ENCODE data around the gene CDH4. TPM values are rescaled to one million over a fixed set of nuclear protein-coding genes. Genes with fewer than 3 reads are reported as not detected.

The CDH4 gene
- total RNA-seq, 1 experiment from 2014 or later = not detected

DNA sequence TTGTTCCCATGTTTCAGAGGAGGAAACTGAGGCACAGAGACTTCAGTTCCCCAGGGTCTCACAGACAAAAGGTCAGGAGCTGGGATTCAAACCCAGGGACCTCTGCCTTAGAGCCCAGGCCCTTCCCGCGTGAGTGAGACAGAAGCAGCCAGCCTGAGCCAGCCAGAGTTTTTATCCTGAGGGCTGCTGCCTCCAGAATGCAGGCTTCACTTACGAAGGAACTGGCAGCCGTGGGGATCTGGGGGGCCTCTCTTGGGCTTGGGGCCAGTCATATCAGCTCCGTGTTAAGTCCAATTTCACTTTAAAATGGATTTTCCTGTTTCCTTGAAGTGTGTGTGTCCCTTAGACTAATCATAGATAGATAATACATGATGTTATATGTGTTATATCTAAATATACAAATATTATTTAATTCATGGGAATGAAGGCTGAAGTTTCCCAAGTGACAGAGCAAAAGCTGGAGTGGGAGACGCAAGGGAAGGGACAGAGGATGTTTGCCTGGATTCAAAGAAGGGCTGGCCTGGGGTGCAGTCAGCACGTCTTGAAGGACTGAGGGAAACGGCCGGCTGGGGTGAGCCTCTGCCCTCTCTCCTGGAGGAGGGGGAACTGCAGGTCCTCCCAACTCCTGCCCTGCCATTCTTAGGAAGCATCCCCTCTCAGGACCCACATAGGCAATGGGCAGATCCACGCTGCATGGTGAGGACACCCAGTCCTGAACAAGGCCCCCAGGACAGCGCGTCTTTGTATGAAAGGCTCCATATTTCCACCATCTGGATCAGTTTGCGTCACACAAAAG lies 320.1 kb downstream of the CDH4 start:
- Mint-ChIP-seq H3K27ac (ENCODE audit: unreplicated experiment) (no peak overlapping the region), H3K9me3 (ENCODE audit: unreplicated experiment) (peaks cover 20% of the 10 kb centered on the region), H3K36me3 (ENCODE audit: insufficient read depth, unreplicated experiment) (no peaks in the 10 kb centered on the region), H3K4me1 (ENCODE audit: low read depth, unreplicated experiment) (no peaks in the 10 kb centered on the region), H3K4me3 (ENCODE audit: unreplicated experiment) (no peak overlapping the region), H3K27me3 (ENCODE audit: insufficient read depth, unreplicated experiment) (peaks cover 12% of the 10 kb centered on the region)
- POLR2A ChIA-PET = no interaction called here
- Histone ChIP-seq H3K4me3 (ENCODE audit: low read depth, low read length) (no peak overlapping the region), H3K36me3 (ENCODE audit: control insufficient read depth, insufficient read depth, low read length) (no peaks in the 10 kb centered on the region), H3K27me3 (replicated peaks; ENCODE audit: control insufficient read depth, insufficient read depth, low read length) (no peaks in the 10 kb centered on the region), H3K4me1 (no peaks in the 10 kb centered on the region), H3K9me3 (0 out of 2 replicates have a peak, but pooled peaks cover 4% of the 10 kb centered on the region)
- intact Hi-C loops (cut with micrococcal nuclease; ENCODE audit: unreplicated experiment) = no loop called here
- DNase-seq = no peak
- no TSS peak for BruUV-seq (replicated peaks)
- TF ChIP-seq, protein P1, sequence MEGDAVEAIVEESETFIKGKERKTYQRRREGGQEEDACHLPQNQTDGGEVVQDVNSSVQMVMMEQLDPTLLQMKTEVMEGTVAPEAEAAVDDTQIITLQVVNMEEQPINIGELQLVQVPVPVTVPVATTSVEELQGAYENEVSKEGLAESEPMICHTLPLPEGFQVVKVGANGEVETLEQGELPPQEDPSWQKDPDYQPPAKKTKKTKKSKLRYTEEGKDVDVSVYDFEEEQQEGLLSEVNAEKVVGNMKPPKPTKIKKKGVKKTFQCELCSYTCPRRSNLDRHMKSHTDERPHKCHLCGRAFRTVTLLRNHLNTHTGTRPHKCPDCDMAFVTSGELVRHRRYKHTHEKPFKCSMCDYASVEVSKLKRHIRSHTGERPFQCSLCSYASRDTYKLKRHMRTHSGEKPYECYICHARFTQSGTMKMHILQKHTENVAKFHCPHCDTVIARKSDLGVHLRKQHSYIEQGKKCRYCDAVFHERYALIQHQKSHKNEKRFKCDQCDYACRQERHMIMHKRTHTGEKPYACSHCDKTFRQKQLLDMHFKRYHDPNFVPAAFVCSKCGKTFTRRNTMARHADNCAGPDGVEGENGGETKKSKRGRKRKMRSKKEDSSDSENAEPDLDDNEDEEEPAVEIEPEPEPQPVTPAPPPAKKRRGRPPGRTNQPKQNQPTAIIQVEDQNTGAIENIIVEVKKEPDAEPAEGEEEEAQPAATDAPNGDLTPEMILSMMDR (IDR thresholded peaks at IDR 0.05; ENCODE audit: insufficient read depth in 1 of 2, low read depth in 1 of 2, low read length in 1 of 2, severe bottlenecking in 1 of 2, unreplicated experiment in 1 of 2) = no peak
- CTCF ChIA-PET = no interaction called here

DNA sequence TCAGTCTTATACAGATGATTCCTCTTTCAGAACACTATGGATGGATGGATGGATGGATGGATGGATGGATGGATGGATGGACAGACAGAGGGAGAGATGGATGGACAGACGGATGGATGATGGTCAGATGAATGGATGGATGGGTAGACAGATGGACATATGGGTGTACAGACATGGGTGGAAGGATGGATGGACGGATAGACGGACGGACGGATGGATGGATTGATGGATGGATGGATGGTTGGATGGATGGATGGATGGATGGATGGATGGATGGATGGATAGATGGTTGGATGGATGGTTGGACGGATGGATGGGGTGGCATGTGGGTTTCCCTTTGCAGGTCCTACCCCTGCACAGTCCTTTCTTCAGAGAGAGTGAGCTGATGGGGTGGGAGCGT lies 320.7 kb downstream of the CDH4 start:
- CTCF ChIA-PET = no interaction called here
- no peaks in the 10 kb centered on the region for H3K4me1 Mint-ChIP-seq (ENCODE audit: low read depth, unreplicated experiment)
- H3K4me3 Mint-ChIP-seq (ENCODE audit: unreplicated experiment) = no peak overlapping the region
- TF ChIP-seq, protein P1 (IDR thresholded peaks at IDR 0.05; ENCODE audit: insufficient read depth in 1 of 2, low read depth in 1 of 2, low read length in 1 of 2, severe bottlenecking in 1 of 2, unreplicated experiment in 1 of 2) = no peak
- 0 out of 2 replicates have a peak, but pooled peaks cover 4% of the 10 kb centered on the region for H3K9me3 ChIP-seq
- H3K27me3 ChIP-seq (replicated peaks; ENCODE audit: control insufficient read depth, insufficient read depth, low read length) = no peaks in the 10 kb centered on the region
- POLR2A ChIA-PET = no interaction called here
- peaks cover 20% of the 10 kb centered on the region for H3K9me3 Mint-ChIP-seq (ENCODE audit: unreplicated experiment)
- DNase-seq = no peak
- intact Hi-C loops (cut with micrococcal nuclease; ENCODE audit: unreplicated experiment) = no loop called here
- no peaks in the 10 kb centered on the region for H3K36me3 ChIP-seq (ENCODE audit: control insufficient read depth, insufficient read depth, low read length)
- H3K36me3 Mint-ChIP-seq (ENCODE audit: insufficient read depth, unreplicated experiment) = no peaks in the 10 kb centered on the region
- BruUV-seq (replicated peaks) = no TSS peak
- H3K27me3 Mint-ChIP-seq (ENCODE audit: insufficient read depth, unreplicated experiment) = peaks cover 12% of the 10 kb centered on the region
- H3K27ac Mint-ChIP-seq (ENCODE audit: unreplicated experiment) = no peak overlapping the region
- H3K4me1 ChIP-seq = no peaks in the 10 kb centered on the region
- no peak overlapping the region for H3K4me3 ChIP-seq (ENCODE audit: low read depth, low read length)

DNA sequence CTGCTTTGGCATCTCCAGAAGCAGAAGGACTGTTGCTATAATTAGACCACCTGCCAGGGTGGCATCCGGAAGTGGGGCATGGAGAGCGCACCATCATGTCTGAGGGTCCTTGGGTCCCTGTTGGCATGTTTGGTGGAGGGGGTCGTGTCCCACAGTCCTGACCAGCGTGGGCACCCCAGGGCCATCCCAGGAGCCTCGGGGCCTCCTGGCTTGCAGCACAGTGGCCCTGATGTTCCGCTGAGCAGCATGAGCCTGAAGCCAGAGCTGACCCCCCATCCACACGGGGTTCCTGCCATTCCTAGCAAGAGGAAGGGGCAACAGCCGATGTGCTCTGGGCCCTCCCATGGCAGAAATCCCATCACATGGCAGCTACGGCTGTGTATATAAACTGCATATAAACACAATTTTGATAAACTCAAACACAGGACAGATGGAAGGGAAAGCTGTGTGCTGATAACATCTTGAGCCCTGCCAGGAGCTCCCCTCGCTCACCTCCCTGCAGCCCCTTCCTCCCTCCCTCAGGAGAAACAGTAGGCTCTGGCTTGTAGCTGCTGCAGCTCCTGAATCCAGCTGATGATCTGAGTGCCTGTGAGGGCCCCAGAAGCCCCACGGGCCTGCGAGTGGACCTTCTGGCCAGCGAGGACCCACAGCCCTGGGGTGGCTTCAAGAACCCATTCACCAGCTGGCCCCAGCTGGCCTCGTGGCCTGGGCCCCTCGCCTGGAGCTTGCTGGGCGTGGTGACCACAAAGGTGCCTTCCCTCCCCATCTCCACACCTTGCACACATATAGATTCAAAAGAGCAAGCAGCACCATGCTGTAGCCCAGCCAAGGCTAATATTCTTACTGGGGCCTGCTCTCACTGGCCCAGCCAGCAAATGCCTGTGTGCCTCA lies 321.6 kb downstream of the CDH4 start:
- CTCF ChIA-PET = no interaction called here
- POLR2A ChIA-PET = no interaction called here
- H3K36me3 ChIP-seq (ENCODE audit: control insufficient read depth, insufficient read depth, low read length) = no peaks in the 10 kb centered on the region
- Mint-ChIP-seq H3K4me1 (ENCODE audit: low read depth, unreplicated experiment) (no peaks in the 10 kb centered on the region), H3K9me3 (ENCODE audit: unreplicated experiment) (peaks cover 14% of the 10 kb centered on the region), H3K4me3 (ENCODE audit: unreplicated experiment) (no peak overlapping the region), H3K36me3 (ENCODE audit: insufficient read depth, unreplicated experiment) (no peaks in the 10 kb centered on the region), H3K27ac (ENCODE audit: unreplicated experiment) (no peak overlapping the region), H3K27me3 (ENCODE audit: insufficient read depth, unreplicated experiment) (peaks cover 14% of the 10 kb centered on the region)
- 0 out of 2 replicates have a peak, but pooled peaks cover 3% of the 10 kb centered on the region for H3K9me3 ChIP-seq
- BruUV-seq (replicated peaks) = no TSS peak
- no peak overlapping the region for H3K4me3 ChIP-seq (ENCODE audit: low read depth, low read length)
- intact Hi-C loops (cut with micrococcal nuclease; ENCODE audit: unreplicated experiment) = no loop called here
- H3K27me3 ChIP-seq (replicated peaks; ENCODE audit: control insufficient read depth, insufficient read depth, low read length) = no peaks in the 10 kb centered on the region
- no peaks in the 10 kb centered on the region for H3K4me1 ChIP-seq
- TF ChIP-seq, protein P1 (IDR thresholded peaks at IDR 0.05; ENCODE audit: insufficient read depth in 1 of 2, low read depth in 1 of 2, low read length in 1 of 2, severe bottlenecking in 1 of 2, unreplicated experiment in 1 of 2) = no peak
- no peak for DNase-seq
